NCI-H748 (cell line): ENCODE results near the gene APEH.
A peak's percentile ranks its signal among the peaks of the same experiment; 100 is the strongest.
"Not testable (repeated sequence)": the region's sequence is repeated elsewhere in the genome, so short reads cannot be mapped to it uniquely, and the experiment has no call there.

ENCODE experiments used
- DNase-seq: peaks from one replicate; lab custom pipeline; 2025; ENCODE audit not compliant: unreplicated experiment; lab: John Stamatoyannopoulos, UW

APEH gene

GRCh38 chr3:49689046-49689907 lies 15.1 kb downstream of the APEH start, which contains the start of the genes MST1 and RNF123:
Gene MST1, minus strand, starts transcription at chr3:49689474. Its CDS starts 783 bp downstream, at chr3:49688691.
Gene RNF123, plus strand, starts transcription at chr3:49689557. Its CDS starts 1,609 bp downstream, at chr3:49691166.
- DNase-seq, result no peak

- not testable (repeated sequence) for DNase-seq
These were observed 15.9 kb downstream of the APEH start for GRCh38 chr3:49689908-49690624.

- not testable (repeated sequence) for DNase-seq
These were observed 16.7 kb downstream of the APEH start for GRCh38 chr3:49690856-49691255.

GRCh38 chr3:49691481-49691880 lies 17.3 kb downstream of the APEH start:
- DNase-seq, result not testable (repeated sequence)

GRCh38 chr3:49694409-49695070 lies 20.4 kb downstream of the APEH start:
- DNase-seq, result not testable (repeated sequence)

- not testable (repeated sequence) for DNase-seq
These were observed 21.3 kb downstream of the APEH start for GRCh38 chr3:49695350-49696015.

- no peak for DNase-seq
These were observed 25.3 kb downstream of the APEH start for GRCh38 chr3:49699281-49699979.

GRCh38 chr3:49700014-49700413 lies 25.9 kb downstream of the APEH start:
- no peak for DNase-seq

GRCh38 chr3:49700453-49701128 lies 26.4 kb downstream of the APEH start:
- DNase-seq, result no peak

GRCh38 chr3:49701388-49702077 lies 27.4 kb downstream of the APEH start:
- no peak for DNase-seq

GRCh38 chr3:49702672-49703071 lies 28.5 kb downstream of the APEH start:
- DNase-seq, result no peak

GRCh38 chr3:49703443-49703927 lies 29.3 kb downstream of the APEH start:
- peak; percentile 49 for DNase-seq

GRCh38 chr3:49703956-49704355 lies 29.8 kb downstream of the APEH start:
- no peak for DNase-seq

GRCh38 chr3:49704629-49705028 lies 30.5 kb downstream of the APEH start:
- DNase-seq, result no peak

GRCh38 chr3:49705390-49705960 lies 31.3 kb downstream of the APEH start:
- no peak for DNase-seq

GRCh38 chr3:49706456-49707112 lies 32.4 kb downstream of the APEH start:
- no peak for DNase-seq

- DNase-seq, result no peak
These were observed 32.9 kb downstream of the APEH start for GRCh38 chr3:49707113-49707480.

GRCh38 chr3:49709852-49710251 lies 35.7 kb downstream of the APEH start:
- DNase-seq, result no peak
